H1 (cell line): ENCODE data around the gene EFCAB6. TPM values are rescaled to one million over a fixed set of nuclear protein-coding genes. Genes with fewer than 3 reads are reported as not detected.

ENCODE experiments used
- CTCF ChIA-PET: fragments of 300-600 bp; sonication (Branson Sonifier 250); formaldehyde crosslinking; loops from one replicate; lab custom pipeline; 2021; ENCODE audit not compliant: partially characterized antibody; lab: Charles Lee
- POLR2A ChIA-PET: fragments of 300-600 bp; sonication (Branson Sonifier 250); formaldehyde crosslinking; loops from one replicate; lab custom pipeline; 2021; ENCODE audit warnings: inconsistent platforms; ENCODE audit not compliant: partially characterized antibody; lab: Charles Lee
- DNase-seq, 2 experiments: peaks; one replicate each; pipeline versions ENCODE4 v3.0.0 to v3.0.0-alpha.2; 2010 to 2022; ENCODE audit warnings: low spot score in 2 of 2, low read depth in 1 of 2, mixed read lengths in 1 of 2
- FAIRE-seq: peaks from 2 replicates; lab custom pipeline; 2011; peaks lifted over from hg19 to GRCh38; lab: Jason Lieb, UNC
- H2AFZ ChIP-seq: 2 replicates; pipeline ENCODE4 v1.8.1; 2012; ENCODE audit warnings: low read length, inconsistent platforms
- H2AK5ac ChIP-seq: 2 replicates; pipeline ENCODE4 v1.6.1; 2013; ENCODE audit warnings: low read depth, low read length
- H2BK120ac ChIP-seq: replicated peaks from 2 replicates; pipeline ENCODE3; 2013; ENCODE audit warnings: low read depth, low read length, inconsistent platforms
- H2BK12ac ChIP-seq: 2 replicates; pipeline ENCODE4 v1.6.1; 2013; ENCODE audit warnings: low read depth, low read length
- H2BK15ac ChIP-seq: 2 replicates; pipeline ENCODE4 v1.6.1; 2013; ENCODE audit warnings: low read length
- H2BK20ac ChIP-seq: 2 replicates; pipeline ENCODE4 v1.6.1; 2013; ENCODE audit warnings: low read length
- H2BK5ac ChIP-seq: 2 replicates; pipeline ENCODE4 v1.6.1; 2013; ENCODE audit warnings: low read depth, low read length
- H3K14ac ChIP-seq: 2 replicates; pipeline ENCODE4 v1.6.1; 2013; ENCODE audit warnings: inconsistent platforms; ENCODE audit not compliant: insufficient read length
- H3K18ac ChIP-seq: 2 replicates; pipeline ENCODE4 v1.6.1; 2013; ENCODE audit warnings: low read length; ENCODE audit errors: extremely low read depth
- H3K23ac ChIP-seq: 2 replicates; pipeline ENCODE4 v1.6.1; 2013; ENCODE audit warnings: inconsistent platforms; ENCODE audit not compliant: insufficient read length
- H3K23me2 ChIP-seq: 2 replicates; pipeline ENCODE4 v1.6.1; 2013; ENCODE audit warnings: low read depth, low read length
- H3K27ac ChIP-seq: 2 replicates; pipeline ENCODE4 v1.6.1; 2011; ENCODE audit warnings: low read depth, low read length, inconsistent platforms
- H3K27me3 ChIP-seq, 4 experiments: replicated peaks in 1 of 4; 1 replicate in 1 of 4; 2 replicates in 3 of 4; pipeline versions ENCODE4 v1.6.1 to v1.8.1; 2011 to 2013; ENCODE audit warnings: low read length in 3 of 4, mild to moderate bottlenecking in 3 of 4, inconsistent platforms in 2 of 4, mixed read lengths in 2 of 4, moderate library complexity in 1 of 4; ENCODE audit not compliant: control insufficient read depth in 3 of 4, insufficient read depth in 3 of 4; ENCODE audit errors: extremely low read depth in 1 of 4
- H3K36me3 ChIP-seq, 4 experiments: 2 replicates each; pipeline versions ENCODE4 v1.6.1 to v1.8.1; 2011 to 2013; ENCODE audit warnings: mild to moderate bottlenecking in 4 of 4, low read length in 3 of 4, moderate library complexity in 2 of 4, control low read depth in 1 of 4, inconsistent platforms in 1 of 4; ENCODE audit not compliant: insufficient read depth in 4 of 4, control insufficient read depth in 2 of 4
- H3K4ac ChIP-seq: replicated peaks from 2 replicates; pipeline ENCODE3; 2013; ENCODE audit warnings: low read length, low read depth, mixed read lengths, inconsistent platforms; ENCODE audit not compliant: insufficient read length
- H3K4me1 ChIP-seq, 4 experiments: replicated peaks in 1 of 4; 1 replicate in 1 of 4; 2 replicates in 3 of 4; pipeline versions ENCODE4 v1.6.1 to v1.8.1; 2011 to 2013; ENCODE audit warnings: low read length in 3 of 4, inconsistent platforms in 2 of 4, mixed read lengths in 1 of 4; ENCODE audit not compliant: insufficient read depth in 4 of 4, control insufficient read depth in 3 of 4
- H3K4me2 ChIP-seq, 2 experiments: 2 replicates each; pipeline versions ENCODE4 v1.6.1 to v1.8.1; 2011 to 2013; ENCODE audit warnings: low read depth in 2 of 2, low read length in 2 of 2, control low read depth in 1 of 2, inconsistent platforms in 1 of 2, mild to moderate bottlenecking in 1 of 2; ENCODE audit not compliant: insufficient read depth in 1 of 2
- H3K4me3 ChIP-seq, 4 experiments: fragments of 200-600, 300-600 bp in 1 of 4; sonication (generic), shearing (Covaris generic), sonication (Bioruptor Twin) in 1 of 4; 2 replicates each; pipeline versions ENCODE4 v1.5.1 to v1.8.1; 2011 to 2016; ENCODE audit warnings: low read length in 4 of 4, low read depth in 3 of 4, control low read depth in 2 of 4, inconsistent platforms in 2 of 4, mild to moderate bottlenecking in 2 of 4, mixed read lengths in 1 of 4, moderate library complexity in 1 of 4; ENCODE audit not compliant: insufficient read depth in 2 of 4; ENCODE audit errors: extremely low read depth in 1 of 4
- H3K56ac ChIP-seq: replicated peaks from 2 replicates; pipeline ENCODE3; 2013; ENCODE audit warnings: low read depth, mild to moderate bottlenecking, mixed read lengths, low read length, inconsistent platforms; ENCODE audit not compliant: insufficient read length
- H3K79me1 ChIP-seq: 2 replicates; pipeline ENCODE4 v1.6.1; 2013; ENCODE audit warnings: low read depth, low read length, control low read depth
- H3K79me2 ChIP-seq, 2 experiments: 2 replicates each; pipeline versions ENCODE4 v1.6.1 to v1.8.1; 2012 to 2013; ENCODE audit warnings: low read length in 2 of 2, mild to moderate bottlenecking in 2 of 2, inconsistent platforms in 1 of 2; ENCODE audit not compliant: insufficient read depth in 2 of 2, control insufficient read depth in 1 of 2
- H3K9ac ChIP-seq, 4 experiments: replicated peaks in 1 of 4; 1 replicate in 1 of 4; 2 replicates in 3 of 4; pipeline versions ENCODE4 v1.6.1 to v1.8.1; 2011 to 2013; ENCODE audit warnings: low read depth in 3 of 4, low read length in 3 of 4, control low read depth in 2 of 4, mild to moderate bottlenecking in 2 of 4, moderate library complexity in 2 of 4, inconsistent platforms in 1 of 4; ENCODE audit errors: extremely low read depth in 1 of 4
- H3K9me3 ChIP-seq, 2 experiments: 2 replicates each; pipeline versions ENCODE4 v1.6.1 to v1.8.1; 2012 to 2013; ENCODE audit warnings: mild to moderate bottlenecking in 2 of 2, moderate library complexity in 2 of 2, control low read depth in 1 of 2, inconsistent platforms in 1 of 2, low read depth in 1 of 2, low read length in 1 of 2, mixed read lengths in 1 of 2; ENCODE audit not compliant: insufficient read depth in 2 of 2
- H4K20me1 ChIP-seq, 2 experiments: replicated peaks in 1 of 2; 2 replicates each; pipeline versions ENCODE3 to v1.8.1; 2011 to 2013; ENCODE audit warnings: inconsistent platforms in 2 of 2, low read length in 2 of 2, mild to moderate bottlenecking in 1 of 2; ENCODE audit not compliant: insufficient read depth in 2 of 2, control insufficient read depth in 1 of 2
- H4K5ac ChIP-seq: 2 replicates; pipeline ENCODE4 v1.6.1; 2013; ENCODE audit warnings: low read length, low read depth, mixed read lengths, inconsistent platforms; ENCODE audit not compliant: insufficient read length
- H4K8ac ChIP-seq: 2 replicates; pipeline ENCODE4 v1.8.0; 2013; ENCODE audit warnings: mild to moderate bottlenecking, moderate library complexity, low read length, inconsistent platforms; ENCODE audit not compliant: insufficient read depth; ENCODE audit errors: extremely low read depth
- H4K91ac ChIP-seq: replicated peaks from 2 replicates; pipeline ENCODE3; 2013; ENCODE audit warnings: low read length, mixed read lengths, inconsistent platforms; ENCODE audit not compliant: insufficient read length
- BACH1 ChIP-seq: IDR thresholded peaks from 2 replicates; pipeline ENCODE4 v1.6.1; 2012; ENCODE audit warnings: low read length, improper control_type of control experiment
- CEBPB ChIP-seq: IDR thresholded peaks from 2 replicates; pipeline ENCODE4 v1.6.1; 2012; ENCODE audit warnings: low read depth, low read length
- CHD1 ChIP-seq: IDR thresholded peaks from 2 replicates; pipeline ENCODE4 v1.6.1; 2012; ENCODE audit warnings: low read depth, low read length, improper control_type of control experiment
- CHD2 ChIP-seq: IDR thresholded peaks from 2 replicates; pipeline ENCODE4 v1.6.1; 2012; ENCODE audit warnings: low read length, improper control_type of control experiment
- EZH2 ChIP-seq: fragments of 200-600 bp; sonication (generic); IDR thresholded peaks from 2 replicates; pipeline ENCODE4 v1.7.1; 2012; ENCODE audit warnings: low read depth, mild to moderate bottlenecking, moderate library complexity, low read length, inconsistent platforms; ENCODE audit not compliant: severe bottlenecking
- GABPA ChIP-seq: IDR thresholded peaks from 2 replicates; pipeline ENCODE4 v1.6.1; 2011; ENCODE audit warnings: mild to moderate bottlenecking, low read length, moderate library complexity, borderline replicate concordance; ENCODE audit not compliant: insufficient read depth
- JUN ChIP-seq: IDR thresholded peaks from 2 replicates; pipeline ENCODE4 v1.6.1; 2011; ENCODE audit warnings: low read depth, mild to moderate bottlenecking, improper control_type of control experiment, low read length
- MAFK ChIP-seq: IDR thresholded peaks from 2 replicates; pipeline ENCODE4 v1.6.1; 2012; ENCODE audit warnings: low read depth, mild to moderate bottlenecking, improper control_type of control experiment, low read length
- RXRA ChIP-seq: IDR thresholded peaks from 2 replicates; pipeline ENCODE4 v1.6.1; 2011; ENCODE audit warnings: low read depth, mild to moderate bottlenecking, low read length, moderate library complexity; ENCODE audit not compliant: insufficient read depth
- SUZ12 ChIP-seq: fragments of 200-600 bp; sonication (generic); IDR thresholded peaks from 2 replicates; pipeline ENCODE4 v1.6.1; 2012; ENCODE audit warnings: mild to moderate bottlenecking, inconsistent platforms, low read length, moderate library complexity, mixed read lengths
- TBP ChIP-seq: IDR thresholded peaks from 2 replicates; pipeline ENCODE4 v1.6.1; 2011; ENCODE audit warnings: low read depth, low read length, improper control_type of control experiment
- WGBS, 2 experiments: shearing (Covaris generic) in 1 of 2; methylation state at CpG; one replicate each; pipeline versions ENCODE4 v1.1.6 to v1.1.7; 2013 to 2015; ENCODE audit warnings: low lambda C conversion rate in 2 of 2, mixed read lengths in 2 of 2, inconsistent platforms in 1 of 2, low coverage in 1 of 2, missing lambda C conversion rate in 1 of 2; ENCODE audit not compliant: insufficient replicate concordance in 2 of 2, insufficient coverage in 1 of 2, insufficient read length in 1 of 2; ENCODE audit errors: extremely low coverage in 1 of 2, missing lambda C conversion rate in 1 of 2; 5-methylcytosine and 5-hydroxymethylcytosine counted together
- polyA plus RNA-seq, 7 experiments: library from polyadenylated mRNA; depleted of rRNA in 3 of 7; stranded (reverse) in 5 of 7; unstranded in 2 of 7; fragments of >200 nt in 5 of 7; fragments of 200-250 nt in 2 of 7; gene quantifications; 1 replicate in 5 of 7; 2 replicates in 1 of 7; 4 replicates in 1 of 7; pipeline versions ENCODE4 v1.2.1 to v1.2.3, GENCODE V29; 2011 to 2013; ENCODE audit warnings: missing spikeins in 2 of 7, mixed read lengths in 2 of 7
- total RNA-seq: library from RNA; stranded (reverse); fragmentation: NEBNext Ultra II Directional; extraction: Animal tissue kit (Norgen Biotek cat#: 25700); gene quantifications from 2 replicates; pipeline ENCODE4 v1.2.1, GENCODE V29; 2021
- TF ChIP-seq, protein P1 (sequence below): IDR thresholded peaks from 2 replicates; pipeline ENCODE4 v1.6.1; 2012; ENCODE audit warnings: inconsistent platforms

Gene EFCAB6
- total and polyA plus RNA-seq, 2 of the 8 experiments (the other 6 are each of a cell fraction or from before 2014, with no cell fraction given) = 0.32 to 1.7 TPM

DNA sequence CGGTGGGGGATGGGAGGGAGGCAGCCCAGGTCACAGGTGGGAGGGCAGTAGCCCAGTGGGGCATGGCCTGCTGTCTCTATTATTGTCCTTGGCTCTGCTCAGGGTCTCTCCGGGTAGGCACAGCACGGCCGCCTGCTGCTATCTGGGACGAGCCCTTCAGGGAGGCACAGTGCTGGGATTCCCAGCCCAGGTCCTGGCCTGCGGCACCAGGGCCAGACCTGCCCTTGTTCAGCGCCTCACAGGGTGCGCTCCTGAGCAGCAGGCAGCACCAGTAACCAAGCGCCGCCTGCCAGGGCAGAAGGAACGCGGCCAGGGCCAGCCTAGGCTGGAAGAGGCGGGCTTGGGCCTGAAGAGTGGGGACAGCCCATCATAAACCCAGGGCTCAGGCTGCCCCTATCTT, 249.3 kb downstream of the EFCAB6 start:
- Histone ChIP-seq H2BK120ac (peak overlapping the region; percentile 54), H3K56ac (no peak overlapping the region), H3K27me3 (no peaks in the 10 kb centered on the region), H4K8ac (no peak overlapping the region), H2AK5ac (no peak overlapping the region), H3K14ac (no peak overlapping the region), H3K4ac (peak overlapping the region; percentile 53), H2BK12ac (peak overlapping the region; percentile 75; the same call in 1 of the 2 replicates), H3K4me1 (peaks cover 0 to 4% (median 0%) of the 10 kb centered on the region in 4 experiments; a peak in 4 of 7 replicates), H3K9ac (no peak overlapping the region), H2AFZ (no peak overlapping the region), H3K9me3 (no peaks in the 10 kb centered on the region; a peak in 2 of 4 replicates), H3K79me2 (no peaks in the 10 kb centered on the region), H3K4me2 (no peak overlapping the region), H3K36me3 (no peaks in the 10 kb centered on the region), H2BK5ac (peak overlapping the region; percentile 24; the same call in 1 of the 2 replicates), H3K79me1 (no peaks in the 10 kb centered on the region), H4K20me1 (no peaks in the 10 kb centered on the region), H3K27ac (no peak overlapping the region), H2BK20ac (no peak overlapping the region), H2BK15ac (no peak overlapping the region), H3K23ac (no peak overlapping the region), H4K5ac (no peak overlapping the region), H4K91ac (peak overlapping the region; percentile 42), H3K4me3 (no peak overlapping the region), H3K23me2 (no peaks in the 10 kb centered on the region), H3K18ac (peak overlapping the region; percentile 76; the same call in 1 of the 2 replicates)
- WGBS, 2 experiments = 93% methylated on average over 12 of the region's 13 CpGs; no CpG with 5 or more reads in 1 of the 2 experiments
- ChIA-PET CTCF (interaction anchor here (0.6 kb wide), 1 partner anchor 700 kb away, joined by 4 read pairs; no protein-coding TSS in a partner anchor), POLR2A (no interaction called here)
- FAIRE-seq (no peak), DNase-seq (no peak)
- no peak for TF ChIP-seq BACH1
- TF ChIP-seq EZH2 = no peak
- no peak for TF ChIP-seq TBP
- TF ChIP-seq JUN = no peak
- no peak for TF ChIP-seq CHD1
- TF ChIP-seq, protein P1, sequence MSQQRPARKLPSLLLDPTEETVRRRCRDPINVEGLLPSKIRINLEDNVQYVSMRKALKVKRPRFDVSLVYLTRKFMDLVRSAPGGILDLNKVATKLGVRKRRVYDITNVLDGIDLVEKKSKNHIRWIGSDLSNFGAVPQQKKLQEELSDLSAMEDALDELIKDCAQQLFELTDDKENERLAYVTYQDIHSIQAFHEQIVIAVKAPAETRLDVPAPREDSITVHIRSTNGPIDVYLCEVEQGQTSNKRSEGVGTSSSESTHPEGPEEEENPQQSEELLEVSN = no peak
- TF ChIP-seq SUZ12 = no peak
- no peak for TF ChIP-seq CEBPB
- no peak for TF ChIP-seq MAFK
- TF ChIP-seq GABPA = no peak
- no peak for TF ChIP-seq CHD2
- TF ChIP-seq RXRA = no peak
